CD4-positive, alpha-beta memory T cell (primary cell): Measurements from ENCODE around the gene PSMG1. TPM values are rescaled to one million over a fixed set of nuclear protein-coding genes. Genes with fewer than 3 reads are reported as not detected.
"Not testable (repeated sequence)": the region's sequence is repeated elsewhere in the genome, so short reads cannot be mapped to it uniquely, and the experiment has no call there.

Experiments
- CTCF ChIA-PET: fragments of 350-600 bp; sonication (Branson Sonifier 250); formaldehyde crosslinking; loops from one replicate; lab custom pipeline; 2021; ENCODE audit warnings: inconsistent platforms; ENCODE audit not compliant: partially characterized antibody; lab: Charles Lee
- POLR2A ChIA-PET: fragments of 350-600 bp; sonication (Branson Sonifier 250); formaldehyde crosslinking; loops from one replicate; lab custom pipeline; 2021; ENCODE audit not compliant: partially characterized antibody; lab: Charles Lee
- DNase-seq, 5 donors: peaks; one replicate each; pipeline versions ENCODE4 v3.0.0 to v3.0.0-alpha.2; 2020 to 2022; ENCODE audit warnings: mixed read lengths in 1 of 5
- H3K27ac ChIP-seq: one replicate; pipeline ENCODE4 v1.7.0; 2013; ENCODE audit warnings: low read depth, low read length
- H3K27me3 ChIP-seq: 2 replicates; pipeline ENCODE4 v1.7.0; 2013; ENCODE audit warnings: mild to moderate bottlenecking, low read length, moderate library complexity; ENCODE audit not compliant: insufficient read depth
- H3K36me3 ChIP-seq: 2 replicates; pipeline ENCODE4 v1.7.0; 2013; ENCODE audit warnings: mild to moderate bottlenecking, low read length, moderate library complexity; ENCODE audit not compliant: insufficient read depth
- H3K4me1 ChIP-seq: 2 replicates; pipeline ENCODE4 v1.7.0; 2013; ENCODE audit warnings: mild to moderate bottlenecking, low read length, moderate library complexity; ENCODE audit not compliant: insufficient read depth
- H3K4me3 ChIP-seq, 2 donors: one replicate each; pipeline ENCODE4 v1.7.0; 2013; ENCODE audit warnings: low read length in 2 of 2, mild to moderate bottlenecking in 1 of 2
- H3K9me3 ChIP-seq, 2 donors: one replicate each; pipeline ENCODE4 v1.7.0; 2013; ENCODE audit warnings: low read length in 2 of 2, control low read depth in 1 of 2; ENCODE audit not compliant: control insufficient read depth in 1 of 2
- H3K27ac Mint-ChIP-seq, 7 donors: one replicate each; pipeline ENCODE4 v1.8.0; 2020 to 2021; ENCODE audit warnings: mixed read lengths in 7 of 7, mild to moderate bottlenecking in 6 of 7, inconsistent platforms in 3 of 7, moderate library complexity in 3 of 7
- H3K27me3 Mint-ChIP-seq, 2 donors: one replicate each; pipeline ENCODE4 v1.8.0; 2020 to 2021; ENCODE audit warnings: mixed read lengths in 2 of 2
- H3K36me3 Mint-ChIP-seq, 2 donors: one replicate each; pipeline ENCODE4 v1.8.0; 2020 to 2021; ENCODE audit warnings: mixed read lengths in 2 of 2, inconsistent platforms in 1 of 2, mild to moderate bottlenecking in 1 of 2
- H3K4me1 Mint-ChIP-seq, 4 donors: one replicate each; pipeline ENCODE4 v1.8.0; 2020 to 2021; ENCODE audit warnings: mixed read lengths in 4 of 4, mild to moderate bottlenecking in 1 of 4
- H3K4me3 Mint-ChIP-seq, 8 donors: one replicate each; pipeline ENCODE4 v1.8.0; 2020 to 2021; ENCODE audit warnings: mixed read lengths in 8 of 8, mild to moderate bottlenecking in 7 of 8, moderate library complexity in 6 of 8, inconsistent platforms in 3 of 8
- H3K9me3 Mint-ChIP-seq, 8 donors: one replicate each; pipeline ENCODE4 v1.8.0; 2020 to 2021; ENCODE audit warnings: mixed read lengths in 8 of 8, mild to moderate bottlenecking in 5 of 8, inconsistent platforms in 3 of 8, moderate library complexity in 1 of 8
- intact Hi-C: fragments of 100-400 bp; cut with micrococcal nuclease; formaldehyde crosslinking; loops from one replicate; pipeline ENCODE4 v1.15.1; 2023
- polyA plus RNA-seq, 2 donors: library from polyadenylated mRNA; unstranded; fragments of 300-500 nt; fragmentation: Illumina TruSeq; gene quantifications; one replicate each; pipeline ENCODE4 v1.2.3, GENCODE V29; 2021
- total RNA-seq, 2 experiments: library from RNA; stranded (reverse); gene quantifications; one replicate each; pipeline ENCODE4 v1.2.3, GENCODE V29; 2021

Gene PSMG1
- total and polyA plus RNA-seq, 4 experiments from 2014 or later = 17.2 to 45.3 (median 30.9) TPM

DNA sequence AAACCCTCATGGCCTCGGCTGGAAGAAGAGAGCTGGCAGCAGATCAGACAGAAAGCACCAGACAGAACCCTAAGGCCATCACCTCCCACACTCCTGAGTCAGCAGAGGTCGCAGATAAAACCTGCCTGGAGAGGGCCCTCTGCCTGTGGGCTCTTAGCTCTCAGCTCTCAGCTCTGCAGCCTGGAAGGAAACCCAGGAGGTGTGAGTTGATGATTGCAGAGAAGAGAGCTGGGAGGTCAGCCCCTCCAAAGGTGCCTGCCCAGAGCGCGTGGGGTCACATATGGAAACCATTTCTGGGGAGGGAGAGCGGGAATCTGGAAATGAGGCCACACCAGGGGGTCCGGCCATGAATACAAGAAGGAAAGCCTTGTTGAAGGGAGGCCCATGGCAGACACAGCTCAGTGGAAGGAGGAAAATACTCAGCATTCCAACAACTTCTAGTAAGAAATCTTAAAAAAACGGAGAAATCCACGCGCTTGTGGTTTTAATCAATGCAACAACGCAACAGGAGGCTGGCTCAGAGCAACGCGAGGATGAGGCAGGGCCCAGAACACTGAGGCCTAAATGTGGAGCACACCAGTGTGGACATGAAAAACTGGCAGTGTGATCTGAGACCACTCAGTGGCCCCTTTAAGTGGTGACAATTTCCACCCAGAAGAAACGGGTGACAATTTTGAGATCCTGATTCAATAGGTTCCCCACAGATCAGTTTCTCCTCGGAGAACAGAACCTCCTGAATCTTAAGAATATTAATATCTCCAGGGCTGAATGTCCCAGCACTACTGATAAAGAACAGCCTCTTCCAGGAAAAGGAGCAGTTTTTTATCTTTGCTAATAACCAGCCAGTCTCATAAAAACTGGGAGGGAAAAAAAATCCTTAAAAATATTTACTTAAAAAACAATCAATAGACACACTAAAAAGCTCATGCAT is 45.7 kb downstream of the PSMG1 start:
- no peak overlapping the region for H3K4me3 Mint-ChIP-seq
- Histone ChIP-seq H3K36me3 (no peaks in the 10 kb centered on the region), H3K4me3 (no peak overlapping the region), H3K4me1 (no peaks in the 10 kb centered on the region), H3K9me3 (no peaks in the 10 kb centered on the region), H3K27ac (no peak overlapping the region), H3K27me3 (no peaks in the 10 kb centered on the region)
- intact Hi-C loops = loop anchor here (1.0 to 5.0 kb wide), 4 partner anchors 403 to 980 kb away; no protein-coding TSS in a partner anchor
- POLR2A ChIA-PET = interaction anchor here (1.0 kb wide), 1 partner anchor 315 kb away, joined by 3 read pairs; no protein-coding TSS in a partner anchor
- no peaks in the 10 kb centered on the region for H3K36me3 Mint-ChIP-seq
- no peaks in the 10 kb centered on the region for H3K4me1 Mint-ChIP-seq
- no peaks in the 10 kb centered on the region for H3K9me3 Mint-ChIP-seq
- H3K27ac Mint-ChIP-seq = no peak overlapping the region
- CTCF ChIA-PET = interaction anchor here (1.1 to 6.4 kb wide), 3 partner anchors 13 to 404 kb away, joined by 3 to 48 read pairs (median 3); no protein-coding TSS in a partner anchor
- peaks cover 2 to 9% of the 10 kb centered on the region in 2 donors for H3K27me3 Mint-ChIP-seq
- no peak for DNase-seq

DNA sequence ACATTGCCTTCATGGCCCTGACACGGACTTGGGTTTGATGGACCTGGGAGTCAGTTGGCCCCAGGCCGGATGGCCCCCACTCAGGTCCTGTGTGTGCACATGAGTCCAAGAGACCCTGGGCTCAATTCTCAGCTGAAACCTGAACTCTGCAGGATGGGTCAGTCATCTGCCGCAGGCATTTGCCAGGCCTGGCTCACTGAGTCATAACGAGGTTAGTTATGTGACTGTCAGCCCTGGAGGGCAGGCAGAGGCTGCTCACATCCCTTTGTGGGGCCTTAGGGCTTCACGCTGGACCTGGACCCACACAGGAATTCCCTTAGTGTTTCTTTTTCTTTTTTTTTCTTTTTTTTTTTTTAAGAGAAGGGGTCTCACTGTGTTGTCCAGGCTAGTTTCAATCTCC is 46.5 kb downstream of the PSMG1 start:
- H3K27me3 ChIP-seq = no peaks in the 10 kb centered on the region
- Mint-ChIP-seq H3K27me3 (peaks cover 4 to 9% of the 10 kb centered on the region in 2 donors), H3K36me3 (no peaks in the 10 kb centered on the region), H3K9me3 (peaks cover 0 to 3% (median 0%) of the 10 kb centered on the region in 8 donors), H3K4me3 (no peak overlapping the region), H3K27ac (no peak overlapping the region), H3K4me1 (no peaks in the 10 kb centered on the region)
- no peak for DNase-seq
- POLR2A ChIA-PET = no interaction called here
- CTCF ChIA-PET = interaction anchor here (6.4 kb wide), 1 partner anchor 403 kb away, joined by 48 read pairs; no protein-coding TSS in a partner anchor
- no peaks in the 10 kb centered on the region for H3K9me3 ChIP-seq
- no peaks in the 10 kb centered on the region for H3K4me1 ChIP-seq
- intact Hi-C loops = loop anchor here (5.0 kb wide), 3 partner anchors 629 to 979 kb away; no protein-coding TSS in a partner anchor
- H3K36me3 ChIP-seq = no peaks in the 10 kb centered on the region
- no peak overlapping the region for H3K4me3 ChIP-seq
- no peak overlapping the region for H3K27ac ChIP-seq

DNA sequence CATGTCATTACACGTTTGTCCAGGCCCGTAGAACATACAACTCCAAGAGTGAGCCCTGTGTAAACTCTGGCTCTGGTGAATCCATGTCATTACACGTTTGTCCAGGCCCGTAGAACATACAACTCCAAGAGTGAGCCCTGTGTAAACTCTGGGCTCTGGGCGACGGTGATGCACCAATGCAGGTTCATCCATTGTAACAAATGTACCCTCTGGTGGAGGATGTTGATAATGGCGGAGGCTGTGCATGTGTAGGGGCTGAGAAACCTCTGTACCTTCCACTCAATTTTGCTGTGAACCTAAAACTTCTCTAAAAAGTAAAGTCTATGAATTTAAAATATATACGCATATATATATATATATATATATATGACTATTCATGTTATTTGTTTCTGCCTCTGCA is 47.1 kb downstream of the PSMG1 start:
- intact Hi-C loops = loop anchor here (5.0 kb wide), 3 partner anchors 629 to 979 kb away; no protein-coding TSS in a partner anchor

DNA sequence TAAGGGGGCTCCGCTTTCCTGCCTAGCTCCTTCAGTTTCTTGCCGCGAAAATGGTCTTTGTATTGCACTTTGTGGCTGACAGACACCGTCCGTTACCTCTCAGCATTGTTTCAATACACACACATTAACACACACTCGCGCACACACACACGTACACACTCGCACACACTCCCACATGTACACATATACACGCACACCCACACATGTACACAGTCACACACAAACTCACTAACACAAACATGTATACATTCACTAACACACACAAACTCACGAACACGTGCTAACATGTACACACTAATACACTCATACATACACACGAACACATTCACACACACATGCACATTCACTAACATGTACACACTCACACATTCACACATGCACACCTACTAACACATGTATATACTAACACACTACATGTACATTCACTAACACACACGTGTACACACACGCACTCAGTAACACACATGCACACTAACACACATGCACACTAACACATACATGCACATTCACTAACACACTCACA is 48.9 kb downstream of the PSMG1 start:
- intact Hi-C loops = no loop called here
- H3K4me3 Mint-ChIP-seq = no peak overlapping the region
- POLR2A ChIA-PET = no interaction called here

More for the DNA sequence above, 47.1 kb downstream of the PSMG1 start:
- H3K27me3 Mint-ChIP-seq, H3K27ac ChIP-seq, H3K4me3 ChIP-seq, H3K4me1 Mint-ChIP-seq, DNase-seq, H3K9me3 Mint-ChIP-seq, POLR2A ChIA-PET, H3K36me3 Mint-ChIP-seq, H3K9me3 ChIP-seq, H3K27ac Mint-ChIP-seq, H3K36me3 ChIP-seq, H3K27me3 ChIP-seq, H3K4me3 Mint-ChIP-seq, H3K4me1 ChIP-seq: not testable (repeated sequence)
- CTCF ChIA-PET = interaction anchor here (6.4 kb wide), 1 partner anchor 403 kb away, joined by 48 read pairs; no protein-coding TSS in a partner anchor

DNA sequence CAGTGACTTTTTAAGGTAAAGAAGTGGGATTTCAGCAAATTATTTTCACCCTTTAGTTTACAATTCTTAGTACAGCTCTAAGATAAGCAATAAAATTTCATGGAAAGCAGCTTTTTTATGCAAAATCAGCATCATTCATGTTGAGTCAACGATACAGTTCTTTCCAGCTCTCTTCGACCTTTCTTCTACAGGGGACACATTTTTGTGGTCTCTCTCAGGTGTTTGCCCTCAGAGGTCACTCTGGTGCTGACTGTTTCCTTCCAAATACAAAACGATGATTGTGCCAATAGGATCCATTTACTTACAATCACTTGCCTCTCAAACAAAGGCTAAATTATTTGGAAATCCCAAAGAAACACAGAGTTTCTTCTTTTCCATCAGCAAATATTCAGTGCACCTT is 51.0 kb downstream of the PSMG1 start:
- Histone ChIP-seq H3K4me1 (no peaks in the 10 kb centered on the region), H3K4me3 (no peak overlapping the region), H3K27ac (no peak overlapping the region), H3K9me3 (no peaks in the 10 kb centered on the region), H3K27me3 (no peaks in the 10 kb centered on the region), H3K36me3 (no peaks in the 10 kb centered on the region)
- intact Hi-C loops = no loop called here
- Mint-ChIP-seq H3K4me1 (no peaks in the 10 kb centered on the region), H3K27ac (no peak overlapping the region), H3K36me3 (no peaks in the 10 kb centered on the region), H3K4me3 (no peak overlapping the region), H3K27me3 (peaks cover 2 to 9% of the 10 kb centered on the region in 2 donors), H3K9me3 (peaks cover 0 to 8% (median 2%) of the 10 kb centered on the region in 8 donors)
- CTCF ChIA-PET = no interaction called here
- no peak for DNase-seq
- POLR2A ChIA-PET = no interaction called here

More for the DNA sequence above, 48.9 kb downstream of the PSMG1 start:
- peaks cover 4 to 9% of the 10 kb centered on the region in 2 donors for H3K27me3 Mint-ChIP-seq
- H3K4me1 ChIP-seq = no peaks in the 10 kb centered on the region
- H3K36me3 ChIP-seq = no peaks in the 10 kb centered on the region
- peaks cover 0 to 8% (median 2%) of the 10 kb centered on the region in 8 donors for H3K9me3 Mint-ChIP-seq
- H3K27me3 ChIP-seq = no peaks in the 10 kb centered on the region
- DNase-seq = no peak
- CTCF ChIA-PET = interaction anchor here (6.4 kb wide), 1 partner anchor 401 kb away, joined by 48 read pairs; no protein-coding TSS in a partner anchor
- no peaks in the 10 kb centered on the region for H3K36me3 Mint-ChIP-seq
- H3K4me3 ChIP-seq = no peak overlapping the region
- H3K27ac Mint-ChIP-seq = no peak overlapping the region
- H3K4me1 Mint-ChIP-seq = no peaks in the 10 kb centered on the region
- H3K27ac ChIP-seq = no peak overlapping the region
- no peaks in the 10 kb centered on the region for H3K9me3 ChIP-seq

DNA sequence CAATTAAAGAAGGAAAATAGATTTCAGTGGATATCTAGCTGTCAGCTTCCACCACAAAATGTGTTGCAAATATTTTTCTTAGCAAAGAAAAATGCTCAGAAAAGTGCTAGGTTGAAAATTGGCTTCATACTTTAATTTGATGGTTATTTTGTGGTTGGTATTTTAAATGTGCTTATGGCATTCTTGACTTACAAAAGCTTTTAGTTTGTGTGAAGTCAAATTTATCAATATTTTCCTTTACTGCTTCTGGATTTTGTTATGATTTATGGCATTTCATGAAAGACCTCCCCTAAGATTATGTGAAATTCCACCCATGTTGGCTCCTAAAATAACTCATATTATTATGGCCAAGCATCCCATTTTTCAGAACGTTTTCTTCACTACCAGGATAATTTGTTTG is 51.5 kb downstream of the PSMG1 start:
- H3K36me3 Mint-ChIP-seq = no peaks in the 10 kb centered on the region
- POLR2A ChIA-PET = no interaction called here

DNA sequence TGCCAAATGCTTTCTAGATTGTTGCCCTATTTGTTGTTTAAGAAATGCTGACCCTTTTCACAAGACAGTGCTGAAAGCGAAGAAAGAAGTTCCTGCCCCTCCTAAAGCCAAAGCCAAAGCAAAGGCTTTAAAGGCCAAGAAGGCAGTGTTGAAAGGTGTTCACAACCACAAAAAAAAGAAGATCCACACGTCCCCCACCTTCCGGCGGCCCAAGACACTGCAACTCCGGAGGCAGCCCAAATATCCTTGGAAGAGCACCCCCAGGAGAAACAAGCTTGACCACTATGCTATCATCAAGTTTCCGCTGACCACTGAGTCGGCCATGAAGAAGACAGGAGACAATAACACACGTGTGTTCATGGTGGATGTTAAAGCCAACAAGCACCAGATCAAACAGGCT is 55.7 kb downstream of the PSMG1 start:
- intact Hi-C loops = no loop called here
- Histone ChIP-seq H3K4me3 (no peak overlapping the region), H3K4me1 (no peaks in the 10 kb centered on the region), H3K9me3 (peaks cover 0 to 4% of the 10 kb centered on the region in 2 donors), H3K27ac (no peak overlapping the region), H3K36me3 (no peaks in the 10 kb centered on the region), H3K27me3 (no peaks in the 10 kb centered on the region)
- Mint-ChIP-seq H3K9me3 (peaks cover 0 to 18% (median 4%) of the 10 kb centered on the region in 8 donors), H3K4me3 (no peak overlapping the region), H3K27me3 (peaks cover 2 to 7% of the 10 kb centered on the region in 2 donors), H3K36me3 (no peaks in the 10 kb centered on the region), H3K4me1 (no peaks in the 10 kb centered on the region), H3K27ac (no peak overlapping the region)
- ChIA-PET CTCF (interaction anchor here (1.4 kb wide), 1 partner anchor 391 kb away, joined by 4 read pairs; no protein-coding TSS in a partner anchor), POLR2A (no interaction called here)
- DNase-seq = no peak

More for the DNA sequence above, 51.5 kb downstream of the PSMG1 start:
- Mint-ChIP-seq H3K4me1 (no peaks in the 10 kb centered on the region), H3K4me3 (no peak overlapping the region), H3K27ac (no peak overlapping the region), H3K9me3 (peaks cover 0 to 8% (median 2%) of the 10 kb centered on the region in 8 donors), H3K27me3 (peaks cover 2 to 9% of the 10 kb centered on the region in 2 donors)
- Histone ChIP-seq H3K36me3 (no peaks in the 10 kb centered on the region), H3K9me3 (no peaks in the 10 kb centered on the region), H3K27me3 (no peaks in the 10 kb centered on the region), H3K27ac (no peak overlapping the region), H3K4me1 (no peaks in the 10 kb centered on the region), H3K4me3 (no peak overlapping the region)
- intact Hi-C loops = no loop called here
- no peak for DNase-seq
- CTCF ChIA-PET = no interaction called here
